GM23248 (cell line): Measurements from ENCODE around the gene CAMK2D. TPM values are rescaled to one million over a fixed set of nuclear protein-coding genes. Genes with fewer than 3 reads are reported as not detected.

Experiments
- DNase-seq: peaks from one replicate; pipeline ENCODE4 v3.0.0-alpha.2; 2015
- H2AFZ ChIP-seq: fragments of 200-600 bp; sonication (generic); 2 replicates; pipeline ENCODE4 v1.6.1; 2016; ENCODE audit warnings: antibody characterized with exemption
- H3F3A ChIP-seq: fragments of 200-600 bp; sonication (generic); 2 replicates; pipeline ENCODE4 v1.6.1; 2016; ENCODE audit warnings: mild to moderate bottlenecking, antibody characterized with exemption, mixed run types; ENCODE audit not compliant: insufficient read depth
- H3K27ac ChIP-seq: fragments of 200-600 bp; sonication (generic); 2 replicates; pipeline ENCODE4 v1.5.1; 2016; ENCODE audit warnings: mild to moderate bottlenecking
- H3K27me3 ChIP-seq: fragments of 200-600 bp; sonication (generic); replicated peaks from 2 replicates; pipeline ENCODE4 v1.6.1; 2016; ENCODE audit warnings: mild to moderate bottlenecking; ENCODE audit not compliant: insufficient read depth
- H3K36me3 ChIP-seq: fragments of 200-600 bp; sonication (generic); 2 replicates; pipeline ENCODE4 v1.6.1; 2016; ENCODE audit warnings: low read depth, mild to moderate bottlenecking
- H3K4me1 ChIP-seq: fragments of 200-600 bp; sonication (generic); 2 replicates; pipeline ENCODE4 v1.6.1; 2016; ENCODE audit warnings: mild to moderate bottlenecking; ENCODE audit not compliant: insufficient read depth
- H3K4me2 ChIP-seq: fragments of 200-600 bp; sonication (generic); one replicate; pipeline ENCODE4 v1.6.1; 2016; ENCODE audit warnings: mild to moderate bottlenecking; ENCODE audit not compliant: unreplicated experiment
- H3K4me3 ChIP-seq: fragments of 200-600 bp; sonication (generic); 2 replicates; pipeline ENCODE4 v1.5.1; 2016; ENCODE audit warnings: mild to moderate bottlenecking
- H3K79me2 ChIP-seq: fragments of 200-600 bp; sonication (generic); 2 replicates; pipeline ENCODE4 v1.6.1; 2016; ENCODE audit warnings: mild to moderate bottlenecking; ENCODE audit not compliant: insufficient read depth
- H3K9ac ChIP-seq: fragments of 200-600 bp; sonication (generic); 2 replicates; pipeline ENCODE4 v1.6.1; 2016; ENCODE audit warnings: mild to moderate bottlenecking
- H3K9me2 ChIP-seq: fragments of 200-600 bp; sonication (generic); 2 replicates; pipeline ENCODE4 v1.6.1; 2016; ENCODE audit warnings: mixed run types, mild to moderate bottlenecking, moderate library complexity; ENCODE audit not compliant: insufficient read depth
- H3K9me3 ChIP-seq: fragments of 200-600 bp; sonication (generic); one replicate; pipeline ENCODE4 v1.6.1; 2017; ENCODE audit warnings: low read depth
- H4K20me1 ChIP-seq: fragments of 200-600 bp; sonication (generic); 2 replicates; pipeline ENCODE4 v1.6.0; 2016; ENCODE audit not compliant: insufficient read depth
- EZH2 ChIP-seq: fragments of 200-600 bp; sonication (generic); IDR thresholded peaks from 2 replicates; pipeline ENCODE4 v1.6.1; 2018; ENCODE audit warnings: antibody characterized with exemption, mild to moderate bottlenecking; ENCODE audit not compliant: insufficient read depth, poor library complexity, severe bottlenecking
- EZH2phosphoT487 ChIP-seq: fragments of 200-600 bp; sonication (generic); IDR thresholded peaks from 2 replicates; pipeline ENCODE4 v1.6.1; 2018; ENCODE audit warnings: antibody characterized with exemption, moderate library complexity, mild to moderate bottlenecking, low read depth; ENCODE audit not compliant: insufficient read depth
- WGBS, 2 experiments: methylation state at CpG; one replicate each; pipeline ENCODE4 v1.1.6; 2015 to 2017; ENCODE audit warnings: low lambda C conversion rate in 2 of 2, low coverage in 1 of 2; ENCODE audit errors: missing lambda C conversion rate in 2 of 2; 5-methylcytosine and 5-hydroxymethylcytosine counted together
- in situ Hi-C: fragments of 300-500 bp; cut with MboI; formaldehyde crosslinking; loops from 2 replicates; pipeline ENCODE4 v1.15.0; 2020
- polyA plus RNA-seq: library from polyadenylated mRNA; unstranded; fragments of >200 nt; fragmentation: Nextera tagmentation; extraction: Ambion mirVana; gene quantifications from 2 replicates; pipeline ENCODE4 v1.2.1, GENCODE V29; 2016
- total RNA-seq: library from RNA; depleted of rRNA; stranded (reverse); fragments of >200 nt; shearing (Covaris generic); gene quantifications from 2 replicates; pipeline ENCODE4 v1.2.3, GENCODE V29; 2014

CAMK2D gene
- total and polyA plus RNA-seq, 2 experiments from 2014 or later: 78.8 to 94.5 TPM

DNA sequence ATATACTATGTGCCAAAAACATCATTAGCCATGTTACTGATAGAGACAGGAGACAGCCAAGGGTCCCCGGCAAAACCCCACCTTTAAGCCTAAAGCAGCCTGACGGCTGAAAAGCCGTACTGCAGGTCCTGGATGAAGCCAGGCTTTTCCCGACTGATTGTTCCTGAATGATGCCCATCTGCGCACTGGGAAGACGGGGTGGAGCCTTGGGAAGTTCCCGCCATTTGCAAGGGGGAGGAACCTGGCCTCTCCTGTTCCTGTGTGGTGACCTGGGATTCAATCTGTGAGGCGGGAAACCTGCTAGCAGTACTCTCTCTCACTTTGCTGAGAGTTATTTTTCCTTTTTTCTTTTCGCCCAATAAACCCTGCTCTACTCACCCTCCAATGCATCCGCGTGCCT, 15.1 kb upstream of the CAMK2D start:
- no peaks in the 10 kb centered on the region for H3K9me3 ChIP-seq
- no peak overlapping the region for H3K4me2 ChIP-seq
- no peak for DNase-seq
- H3K9me2 ChIP-seq: no peaks in the 10 kb centered on the region
- H3F3A ChIP-seq: no peaks in the 10 kb centered on the region
- TF ChIP-seq EZH2phosphoT487 (no peak), EZH2 (no peak)
- H4K20me1 ChIP-seq: no peaks in the 10 kb centered on the region
- 85 to 92% methylated on average over 11 of the region's 11 CpGs for WGBS, 2 experiments
- no peak overlapping the region for H3K27ac ChIP-seq
- no peak overlapping the region for H3K4me3 ChIP-seq
- no peaks in the 10 kb centered on the region for H3K27me3 ChIP-seq
- no peaks in the 10 kb centered on the region for H3K79me2 ChIP-seq
- H3K9ac ChIP-seq: no peak overlapping the region
- no peaks in the 10 kb centered on the region for H3K36me3 ChIP-seq
- no peak overlapping the region for H2AFZ ChIP-seq
- no peaks in the 10 kb centered on the region for H3K4me1 ChIP-seq
- in situ Hi-C loops: no loop called here

- no peaks in the 10 kb centered on the region for H3K9me2 ChIP-seq
- H3K9ac ChIP-seq: no peak overlapping the region
- H3K27ac ChIP-seq: no peak overlapping the region
- WGBS, 2 experiments: 52 to 54% methylated on average over 4 of the region's 4 CpGs
- no peaks in the 10 kb centered on the region for H3K36me3 ChIP-seq
- TF ChIP-seq EZH2: no peak
- TF ChIP-seq EZH2phosphoT487: no peak
- H3K4me3 ChIP-seq: no peak overlapping the region
- H3K79me2 ChIP-seq: no peaks in the 10 kb centered on the region
- no peaks in the 10 kb centered on the region for H3K27me3 ChIP-seq
- DNase-seq: no peak
- no peaks in the 10 kb centered on the region for H4K20me1 ChIP-seq
- H2AFZ ChIP-seq: 0 out of 2 replicates have a peak overlapping the region, but pooled peaks have one; percentile 2
- H3K9me3 ChIP-seq: no peaks in the 10 kb centered on the region
- H3K4me2 ChIP-seq: no peak overlapping the region
- H3K4me1 ChIP-seq: no peaks in the 10 kb centered on the region
- in situ Hi-C loops: no loop called here
- no peaks in the 10 kb centered on the region for H3F3A ChIP-seq
Measured at GRCh38 chr4:113776016-113776415, 14.5 kb upstream of the CAMK2D start.

- Histone ChIP-seq H3K4me1 (no peaks in the 10 kb centered on the region), H3K36me3 (no peaks in the 10 kb centered on the region), H2AFZ (no peak overlapping the region), H3K4me3 (no peak overlapping the region), H3K9me3 (no peaks in the 10 kb centered on the region), H3K79me2 (no peaks in the 10 kb centered on the region), H4K20me1 (no peaks in the 10 kb centered on the region), H3K27me3 (no peaks in the 10 kb centered on the region), H3K4me2 (no peak overlapping the region), H3K9ac (no peak overlapping the region), H3F3A (no peaks in the 10 kb centered on the region), H3K27ac (no peak overlapping the region), H3K9me2 (no peaks in the 10 kb centered on the region)
- WGBS, 2 experiments: 82 to 87% methylated on average over 3 of the region's 3 CpGs
- DNase-seq: no peak
- TF ChIP-seq EZH2phosphoT487: no peak
- no peak for TF ChIP-seq EZH2
- in situ Hi-C loops: loop anchor here (25.0 kb wide), 1 partner anchor 386 kb away; no protein-coding TSS in a partner anchor
Measured at GRCh38 chr4:113773756-113774155, 12.2 kb upstream of the CAMK2D start.

DNA sequence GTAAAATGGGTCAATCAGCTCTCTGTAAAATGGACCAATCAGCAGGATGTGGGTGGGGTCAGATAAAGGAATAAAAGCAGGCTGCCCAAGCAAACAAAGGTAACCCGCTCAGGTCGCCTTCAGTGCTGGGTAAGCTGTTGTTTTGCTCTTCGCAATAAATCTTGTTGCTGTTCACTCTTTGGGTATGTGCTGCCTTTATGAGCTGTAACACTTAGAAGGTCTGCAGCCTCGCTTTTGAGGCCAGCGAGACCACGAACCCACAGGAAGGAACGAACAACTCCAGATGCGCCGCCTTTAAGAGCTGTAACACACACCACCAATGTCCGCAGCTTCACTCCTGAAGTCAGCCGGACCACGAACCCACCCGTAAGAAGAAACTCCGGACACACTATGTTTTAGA, 11.5 kb upstream of the CAMK2D start:
- Histone ChIP-seq H2AFZ (no peak overlapping the region), H3F3A (no peaks in the 10 kb centered on the region), H3K9ac (no peak overlapping the region), H3K9me2 (no peaks in the 10 kb centered on the region), H3K9me3 (no peaks in the 10 kb centered on the region), H3K36me3 (no peaks in the 10 kb centered on the region), H3K27ac (no peak overlapping the region), H3K4me3 (no peak overlapping the region), H3K4me2 (no peak overlapping the region), H3K4me1 (no peaks in the 10 kb centered on the region), H3K27me3 (no peaks in the 10 kb centered on the region), H4K20me1 (no peaks in the 10 kb centered on the region), H3K79me2 (no peaks in the 10 kb centered on the region)
- TF ChIP-seq EZH2 (no peak), EZH2phosphoT487 (no peak)
- DNase-seq: no peak
- 93 to 95% methylated on average over 14 of the region's 14 CpGs for WGBS, 2 experiments
- in situ Hi-C loops: loop anchor here (25.0 kb wide), 1 partner anchor 386 kb away; no protein-coding TSS in a partner anchor

DNA sequence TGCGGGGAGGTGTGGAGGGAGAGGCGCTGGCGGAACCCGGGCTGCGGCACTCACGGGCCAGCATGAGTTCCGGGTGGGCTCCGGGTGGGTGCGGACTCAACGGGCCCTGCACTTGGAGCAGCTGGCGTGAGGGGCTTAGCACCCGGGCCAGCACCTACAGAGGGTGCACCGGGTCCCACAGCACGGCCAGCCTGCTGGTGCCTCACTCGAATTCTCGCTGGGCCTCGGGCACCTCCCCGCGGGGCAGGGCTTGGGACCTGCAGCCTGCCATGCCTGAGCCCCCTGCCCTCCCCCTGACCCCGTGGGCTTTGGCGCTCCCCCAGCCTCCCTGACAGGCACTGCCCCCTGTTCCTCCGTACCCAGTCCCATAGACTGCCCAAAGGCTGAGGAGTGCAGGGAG, 10.8 kb upstream of the CAMK2D start:
- Histone ChIP-seq H3K79me2 (no peaks in the 10 kb centered on the region), H3K4me3 (no peak overlapping the region), H3K4me2 (no peak overlapping the region), H3K36me3 (no peaks in the 10 kb centered on the region), H3K9ac (no peak overlapping the region), H3K9me2 (no peaks in the 10 kb centered on the region), H3K9me3 (no peaks in the 10 kb centered on the region), H3K27me3 (no peaks in the 10 kb centered on the region), H3F3A (no peaks in the 10 kb centered on the region), H3K4me1 (no peaks in the 10 kb centered on the region), H4K20me1 (no peaks in the 10 kb centered on the region), H3K27ac (no peak overlapping the region), H2AFZ (no peak overlapping the region)
- 92 to 96% methylated on average over 13 to 22 of the region's 22 CpGs for whole genome bisulfite sequencing, 2 experiments
- DNase-seq: no peak
- TF ChIP-seq EZH2 (no peak), EZH2phosphoT487 (no peak)
- in situ Hi-C loops: loop anchor here (25.0 kb wide), 1 partner anchor 385 kb away; no protein-coding TSS in a partner anchor
